Dedifferentiated amniotic fluid mesenchymal stem cell (primary cell): ENCODE results near the gene MSI2.

ENCODE experiments used
- DNase-seq: peaks from one replicate; pipeline ENCODE4 v3.0.0-alpha.2; 2016; ENCODE audit errors: extremely low spot score

Gene MSI2

GRCh38 chr17:57638284-57638683, 382.0 kb downstream of the MSI2 start:
- DNase-seq, result no peak

- no peak for DNase-seq
Measured at GRCh38 chr17:57639381-57639780, 383.1 kb downstream of the MSI2 start.

- DNase-seq, result no peak
Measured at GRCh38 chr17:57640079-57640478, 383.8 kb downstream of the MSI2 start.

GRCh38 chr17:57641761-57642160, 385.4 kb downstream of the MSI2 start:
- DNase-seq, result no peak

GRCh38 chr17:57643062-57643461, 386.7 kb downstream of the MSI2 start:
- no peak for DNase-seq

DNA sequence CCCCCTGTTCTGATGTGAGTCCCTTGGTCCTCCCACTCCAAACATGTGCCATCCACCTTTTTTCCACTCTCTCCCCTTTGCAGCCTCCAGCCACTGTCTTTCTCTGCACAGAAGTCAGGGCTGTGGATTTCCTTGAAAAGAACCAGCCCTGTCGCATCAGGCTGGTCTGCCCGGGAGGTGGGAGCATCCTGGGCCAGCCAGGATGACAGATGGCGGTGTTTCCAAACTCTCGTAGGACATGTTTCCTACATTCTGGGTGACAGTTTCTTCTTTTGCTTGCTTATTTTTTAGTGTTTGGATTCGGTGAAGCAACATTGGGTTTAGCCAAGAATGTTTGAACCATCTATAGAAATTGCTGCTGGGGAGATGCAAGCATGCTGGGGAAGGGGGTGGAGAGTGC, 388.0 kb downstream of the MSI2 start:
- no peak for DNase-seq

DNA sequence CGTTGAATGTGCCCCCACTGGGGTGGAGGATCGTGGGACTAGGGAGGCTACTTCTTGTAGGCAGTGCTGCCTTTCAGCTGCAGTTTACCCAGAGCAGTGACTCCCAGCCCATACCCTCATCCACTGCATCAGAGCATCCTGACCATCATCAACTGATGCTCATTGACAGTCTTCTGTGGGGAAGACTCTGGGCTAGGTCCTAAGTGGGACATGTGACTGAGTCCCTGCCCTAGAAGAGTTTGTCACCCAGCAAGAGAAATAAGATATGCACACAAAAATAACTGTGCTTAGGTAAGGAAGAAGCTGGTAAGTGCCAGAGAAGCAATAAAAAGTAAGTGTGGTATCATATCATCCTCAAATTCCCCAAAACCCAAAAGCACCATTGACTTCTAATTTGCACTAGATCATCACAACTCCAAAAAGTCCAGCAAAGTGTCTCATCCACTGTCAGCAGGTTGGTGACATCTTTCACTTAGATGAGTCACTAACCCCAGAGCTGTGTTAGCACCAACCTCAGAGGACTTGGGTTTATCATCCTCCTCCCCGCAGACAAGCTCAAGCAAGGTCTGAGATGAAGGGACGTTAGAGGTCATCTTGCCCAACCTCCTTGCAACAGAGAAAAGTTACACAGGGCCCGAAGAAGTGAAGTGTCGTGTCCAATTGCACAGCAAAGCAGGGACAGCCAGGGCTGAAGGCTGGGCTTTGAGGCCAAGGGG, 389.8 kb downstream of the MSI2 start:
- DNase-seq, result no peak

- DNase-seq, result no peak
Measured at GRCh38 chr17:57648720-57649119, 392.4 kb downstream of the MSI2 start.

- DNase-seq, result no peak
Measured at GRCh38 chr17:57649191-57649590, 392.9 kb downstream of the MSI2 start.

DNA sequence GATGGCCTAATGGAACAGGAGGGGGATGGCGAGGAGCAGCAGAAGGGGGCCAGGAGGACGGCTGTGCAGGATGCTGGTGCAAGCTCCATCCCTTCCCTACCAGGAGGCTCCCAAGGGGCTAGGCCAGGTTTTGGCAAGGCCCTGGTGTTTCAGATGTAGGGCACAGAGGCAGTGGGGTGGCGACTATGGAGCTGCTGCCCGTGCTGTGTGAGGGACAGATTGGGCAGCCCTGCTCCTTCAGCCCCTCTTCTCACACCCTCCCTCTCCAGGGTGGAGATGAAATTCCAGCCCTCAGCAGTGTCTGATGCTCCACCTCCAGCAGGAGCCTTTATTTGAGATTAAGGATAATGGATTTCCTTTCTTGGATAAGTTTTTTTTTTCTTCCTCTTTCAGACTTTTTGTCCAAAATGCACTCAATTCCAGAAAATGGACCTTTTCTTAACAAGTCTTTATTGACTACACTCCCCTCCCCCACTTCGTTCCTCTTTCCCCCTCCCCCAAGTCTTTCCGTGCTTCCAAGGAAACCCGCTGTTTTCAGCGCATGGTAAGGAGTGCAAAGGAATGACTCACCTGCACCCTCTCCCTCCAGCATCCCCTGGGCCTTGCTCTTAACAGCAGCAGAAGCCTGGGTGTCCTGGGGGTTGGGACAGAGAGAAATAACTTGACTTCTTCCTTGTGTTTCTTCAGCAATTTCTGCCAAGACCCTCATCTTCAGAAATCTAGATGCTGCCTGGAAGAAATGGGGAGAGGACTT, 393.6 kb downstream of the MSI2 start:
- no peak for DNase-seq

DNA sequence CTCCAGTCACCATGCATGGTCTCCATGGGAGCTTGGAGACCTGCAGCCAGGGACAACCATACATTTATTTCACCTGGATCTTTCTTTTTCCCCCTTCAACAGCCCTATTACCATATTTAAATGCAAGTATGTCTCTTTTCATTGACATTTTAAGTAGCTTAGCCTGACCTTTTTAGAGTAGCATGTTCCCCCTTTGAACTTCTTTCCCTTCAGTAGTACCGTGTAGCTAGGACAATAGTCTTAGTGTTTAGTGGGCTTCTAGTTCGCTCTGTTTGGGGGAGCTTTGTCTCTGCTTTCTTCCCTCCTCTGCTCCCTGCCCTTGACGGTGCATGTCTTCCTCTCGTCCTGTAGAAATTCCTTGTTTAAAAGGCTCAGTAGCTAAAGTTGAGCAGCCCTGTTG, 394.2 kb downstream of the MSI2 start:
- DNase-seq, result no peak

GRCh38 chr17:57651451-57651850, 395.1 kb downstream of the MSI2 start:
- no peak for DNase-seq

- DNase-seq, result no peak
Measured at GRCh38 chr17:57651996-57652395, 395.7 kb downstream of the MSI2 start.

GRCh38 chr17:57652811-57653210, 396.5 kb downstream of the MSI2 start:
- DNase-seq, result no peak

DNA sequence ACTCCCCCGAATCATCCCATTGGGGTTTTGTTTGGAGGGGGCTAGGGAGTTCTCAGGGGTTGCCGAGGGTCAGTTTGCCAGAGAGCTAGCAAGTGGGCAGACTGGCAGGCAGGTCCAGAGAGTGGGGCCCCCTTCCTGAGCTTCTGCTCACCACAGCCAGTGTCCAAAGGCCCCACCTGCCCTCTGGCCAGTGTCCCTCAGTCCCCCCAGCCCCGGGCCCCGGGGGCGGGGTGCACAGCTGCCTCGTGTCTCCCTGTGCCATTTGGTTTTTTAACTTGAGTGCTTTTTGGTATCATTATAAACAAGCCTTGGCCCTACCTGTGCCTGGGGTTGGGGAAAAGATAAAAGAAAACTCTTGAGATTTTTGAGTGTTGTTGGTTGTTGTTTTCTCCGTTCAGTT, 397.0 kb downstream of the MSI2 start:
- no peak for DNase-seq

- no peak for DNase-seq
Measured at GRCh38 chr17:57654040-57654775, 397.9 kb downstream of the MSI2 start.

GRCh38 chr17:57655553-57655952, 399.2 kb downstream of the MSI2 start:
- DNase-seq, result no peak

- DNase-seq, result no peak
Measured at GRCh38 chr17:57657211-57657610, 400.9 kb downstream of the MSI2 start.

- no peak for DNase-seq
Measured at GRCh38 chr17:57662041-57662440, 405.7 kb downstream of the MSI2 start.

DNA sequence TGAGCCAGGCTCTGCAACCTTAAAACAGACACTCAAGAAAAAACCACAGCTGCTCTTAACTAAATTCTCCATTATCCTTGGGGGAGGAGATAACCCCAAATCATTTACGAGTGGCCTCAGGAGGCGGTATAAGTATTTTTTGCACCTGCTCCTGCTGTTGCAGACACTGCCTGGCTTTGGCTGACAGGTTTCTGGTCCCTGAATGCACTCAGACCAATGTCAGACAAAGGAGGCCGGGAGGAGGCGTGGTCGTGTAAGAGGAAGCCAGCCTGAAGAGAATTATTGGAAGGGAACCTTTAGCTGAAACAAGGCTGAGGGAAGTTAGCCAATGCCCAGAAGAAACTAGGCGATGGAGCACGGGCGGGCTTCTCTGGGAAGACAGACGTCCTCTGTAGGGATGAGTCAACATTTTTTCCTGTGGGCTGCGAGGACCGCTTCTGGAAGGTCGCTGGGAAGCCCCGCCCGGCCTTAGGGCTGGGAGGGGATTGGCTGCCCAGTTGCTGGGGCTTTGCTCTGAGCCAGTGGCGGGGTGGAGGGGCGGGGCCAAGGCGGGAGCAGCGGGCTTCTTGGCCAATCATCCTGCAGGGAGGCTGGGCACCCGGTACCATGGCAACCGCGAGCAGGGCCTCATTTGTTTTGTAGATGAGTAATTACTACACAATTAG, 406.5 kb downstream of the MSI2 start:
- DNase-seq, result peak; percentile 96

DNA sequence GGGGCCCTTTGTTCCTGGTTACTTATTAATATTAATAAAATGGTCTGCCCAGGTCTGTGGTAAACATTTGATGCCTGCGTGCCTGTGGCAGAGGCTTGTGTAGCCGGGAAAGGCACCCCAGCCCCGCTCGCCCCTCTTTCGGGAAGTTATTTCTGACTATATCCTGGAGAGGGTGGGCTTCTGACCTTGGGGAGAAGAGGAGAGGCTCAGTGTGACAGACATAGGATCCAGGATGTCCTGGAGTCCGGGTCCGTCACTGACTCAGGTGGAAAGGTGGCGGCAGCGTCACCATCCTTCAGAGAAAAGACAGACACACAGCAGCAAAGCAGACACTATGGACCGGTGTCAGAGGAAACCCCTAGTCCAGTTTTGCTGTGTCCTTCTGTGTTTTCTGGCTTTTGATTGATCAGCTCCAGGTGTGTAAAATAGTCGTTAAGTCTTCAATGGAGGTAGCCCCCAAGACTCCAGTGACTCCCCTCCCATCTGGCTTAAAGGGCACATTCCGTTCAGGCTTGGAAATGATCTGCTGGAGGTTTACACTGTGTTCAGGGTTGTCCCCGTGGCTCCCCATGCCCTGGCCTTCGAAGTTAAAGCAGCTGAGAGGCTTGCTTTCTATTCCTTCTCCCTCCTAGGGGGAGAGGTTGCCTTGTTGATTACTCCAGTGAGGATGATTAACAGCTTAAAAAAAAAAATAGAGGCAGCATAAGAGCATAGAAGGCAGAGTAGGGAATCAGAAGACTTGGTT, 407.2 kb downstream of the MSI2 start:
- no peak for DNase-seq

DNA sequence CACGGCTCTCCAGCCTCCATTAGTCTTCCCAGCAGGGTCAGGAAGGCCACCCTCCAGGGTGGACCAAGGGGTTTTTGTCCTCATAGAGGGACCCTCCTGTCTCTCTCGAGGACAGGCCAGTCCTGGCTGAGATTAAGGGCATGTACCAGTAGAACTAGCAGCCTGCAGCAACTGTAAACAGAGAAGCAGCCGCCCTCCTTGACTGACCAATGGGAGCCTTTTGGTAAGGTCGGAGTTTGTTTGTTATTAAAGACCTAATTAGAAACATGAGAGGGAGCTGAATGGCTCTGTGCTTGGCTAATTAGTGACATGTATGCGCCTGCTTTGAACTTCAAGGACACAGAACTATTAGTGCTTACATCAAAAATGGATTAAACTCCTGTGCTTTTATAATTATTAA, 408.8 kb downstream of the MSI2 start:
- no peak for DNase-seq
